ENCODE results near the gene ALG10B.
"Not testable (repeated sequence)": the region's sequence is repeated elsewhere in the genome, so short reads cannot be mapped to it uniquely, and the experiment has no call there.

The ALG10B gene

GRCh38 chr12:38316391-38317129 lies at the start of gene ALG10B:
ALG10B (plus strand) TSS chr12:38316774; CDS start chr12:38316894, 120 bp downstream.
- peak; percentile 64 to 97 (median 90) for DNase-seq

- no peak for DNase-seq
Observed at GRCh38 chr12:38268612-38269011, 48.0 kb upstream of the ALG10B start.

GRCh38 chr12:38269897-38270296 lies 46.7 kb upstream of the ALG10B start:
- no peak for DNase-seq

GRCh38 chr12:38279756-38280155 lies 36.8 kb upstream of the ALG10B start:
- DNase-seq: no peak

- DNase-seq: no peak
Observed at GRCh38 chr12:38282886-38283285, 33.7 kb upstream of the ALG10B start.

- DNase-seq: no peak
Observed at GRCh38 chr12:38289396-38289795, 27.2 kb upstream of the ALG10B start.

- no peak for DNase-seq
Observed at GRCh38 chr12:38291160-38291559, 25.4 kb upstream of the ALG10B start.

- not testable (repeated sequence) for DNase-seq
Observed at GRCh38 chr12:38302972-38303371, 13.6 kb upstream of the ALG10B start.

- DNase-seq: not testable (repeated sequence)
Observed at GRCh38 chr12:38321966-38322365, 5.4 kb downstream of the ALG10B start.

- DNase-seq: no peak
Observed at GRCh38 chr12:38324912-38325311, 8.3 kb downstream of the ALG10B start.

GRCh38 chr12:38327356-38327755 lies 10.8 kb downstream of the ALG10B start:
- DNase-seq: no peak

GRCh38 chr12:38328306-38328895 lies 11.8 kb downstream of the ALG10B start:
- peak in 1 of 56 donors; percentile 19 for DNase-seq

GRCh38 chr12:38330414-38330813 lies 13.8 kb downstream of the ALG10B start:
- DNase-seq: not testable (repeated sequence)

- DNase-seq: no peak
Observed at GRCh38 chr12:38332814-38333213, 16.2 kb downstream of the ALG10B start.

GRCh38 chr12:38342444-38342843 lies 25.9 kb downstream of the ALG10B start:
- DNase-seq: no peak

- not testable (repeated sequence) for DNase-seq
Observed at GRCh38 chr12:38343256-38343655, 26.7 kb downstream of the ALG10B start.

- not testable (repeated sequence) for DNase-seq
Observed at GRCh38 chr12:38343916-38344315, 27.3 kb downstream of the ALG10B start.

- DNase-seq: peak in 1 of 56 donors; percentile 5
Observed at GRCh38 chr12:38350342-38351174, 34.0 kb downstream of the ALG10B start.

- DNase-seq: not testable (repeated sequence)
Observed at GRCh38 chr12:38351175-38351508, 34.6 kb downstream of the ALG10B start.

GRCh38 chr12:38367506-38367905 lies 50.9 kb downstream of the ALG10B start:
- DNase-seq: no peak

GRCh38 chr12:38370311-38370710 lies 53.7 kb downstream of the ALG10B start:
- DNase-seq: no peak

GRCh38 chr12:38373784-38374183 lies 57.2 kb downstream of the ALG10B start:
- DNase-seq: no peak
